Measurements from ENCODE around the gene CTTN. TPM values are rescaled to one million over a fixed set of nuclear protein-coding genes. Genes with fewer than 3 reads are reported as not detected.

The CTTN gene
- total RNA-seq, 1 donor, result 406 TPM

DNA sequence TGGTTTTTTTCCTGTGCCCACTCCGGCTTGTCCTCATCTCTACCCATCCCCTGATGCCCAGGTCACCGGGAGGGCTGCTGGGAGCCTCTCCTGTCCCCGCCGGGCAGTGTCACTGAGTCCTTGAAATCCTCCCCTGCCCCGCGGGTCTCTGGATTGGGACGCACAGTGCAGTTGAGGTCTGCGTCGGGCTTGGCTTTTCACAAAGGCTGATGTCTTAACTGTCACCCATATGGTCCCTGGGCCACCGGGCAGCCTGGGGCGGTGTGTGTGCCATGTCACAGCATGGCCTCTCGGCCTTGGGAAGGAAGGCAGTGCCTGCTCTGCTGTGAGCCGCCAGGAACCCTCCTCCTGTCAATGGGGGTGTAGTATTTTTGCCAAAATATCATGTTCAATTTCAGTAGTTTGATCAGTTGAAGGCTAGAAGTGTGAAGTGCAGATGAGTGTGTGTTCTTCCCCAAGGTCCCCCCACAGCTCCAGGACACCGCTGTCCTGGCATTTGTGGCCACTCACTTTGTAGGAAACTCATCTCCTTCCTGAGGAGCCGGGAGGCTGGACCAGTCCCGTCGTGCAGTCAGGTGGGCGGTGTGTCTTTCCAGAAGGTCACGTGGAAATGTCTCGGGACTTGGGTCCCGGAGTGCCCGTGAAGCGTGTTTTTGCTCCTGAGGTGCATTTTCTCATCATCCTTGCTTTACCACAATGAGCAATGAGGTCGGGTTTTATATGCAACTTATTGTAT is 37.6 kb downstream of the CTTN start:
- no peak overlapping the region for H3K4me3 ChIP-seq (ENCODE audit: low read depth, low read length)

DNA sequence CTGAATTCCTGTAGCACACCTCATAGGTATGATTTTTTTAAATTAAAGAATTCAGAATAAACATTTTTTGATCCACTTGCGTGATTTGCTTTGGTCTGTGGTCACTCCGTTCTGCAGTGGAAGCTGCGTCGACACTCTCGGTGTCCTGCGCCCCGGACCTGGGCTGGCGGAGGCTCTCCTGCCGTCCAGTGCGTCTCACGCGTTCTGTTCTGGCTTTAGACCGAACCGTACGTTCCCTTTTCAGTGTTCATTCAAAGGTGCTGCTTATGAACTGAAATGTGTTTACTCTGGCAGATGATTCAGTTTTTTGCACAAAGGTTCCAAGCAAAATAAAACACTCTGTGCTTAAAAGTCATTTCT is 38.2 kb downstream of the CTTN start:
- DNase-seq (ENCODE audit: low read depth), result no peak

More for the DNA sequence above, 37.6 kb downstream of the CTTN start:
- TF ChIP-seq CTCF (IDR thresholded peaks at IDR 0.05; ENCODE audit: insufficient read depth, low read depth, low read length), result no peak
- DNase-seq (ENCODE audit: low read depth), result no peak

DNA sequence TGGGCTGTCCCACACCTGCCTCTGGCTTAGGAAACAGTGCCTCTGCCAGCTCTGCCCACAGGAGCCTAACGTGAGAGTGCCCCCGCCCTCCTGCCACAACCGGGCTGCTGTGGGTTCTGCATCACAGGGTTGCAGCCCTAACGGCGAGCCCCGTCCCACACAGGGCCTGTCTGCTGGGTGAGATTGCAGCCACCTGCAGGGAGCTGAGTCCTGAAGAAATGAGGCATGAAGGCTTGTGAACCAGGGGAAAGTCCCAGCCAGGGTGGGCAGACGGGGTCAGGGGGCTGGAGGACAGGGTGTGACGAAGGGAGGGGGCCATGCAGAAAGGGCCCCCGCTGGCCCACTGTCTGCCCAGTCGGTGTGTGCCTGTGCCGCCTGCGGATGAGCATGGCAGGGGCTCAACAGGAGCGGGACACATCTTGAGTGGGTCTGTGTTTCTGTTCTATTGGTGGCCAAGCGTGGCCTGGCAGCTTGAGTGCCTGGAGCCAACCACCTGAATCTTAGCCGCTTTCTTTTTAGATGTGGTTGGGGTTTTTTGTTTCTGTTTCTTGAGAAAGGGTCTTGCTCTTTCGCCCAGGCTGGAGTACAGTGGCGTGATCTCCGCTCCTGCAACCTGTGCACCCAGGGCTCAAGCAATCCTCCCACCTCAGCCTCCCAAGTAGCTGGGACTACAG is 38.9 kb downstream of the CTTN start:
- DNase-seq (ENCODE audit: low read depth), result no peak
- no peak overlapping the region for H3K4me3 ChIP-seq (ENCODE audit: low read depth, low read length)
- TF ChIP-seq CTCF (IDR thresholded peaks at IDR 0.05; ENCODE audit: insufficient read depth, low read depth, low read length), result no peak

More for the DNA sequence above, 38.2 kb downstream of the CTTN start:
- TF ChIP-seq CTCF (IDR thresholded peaks at IDR 0.05; ENCODE audit: insufficient read depth, low read depth, low read length), result no peak
- H3K4me3 ChIP-seq (ENCODE audit: low read depth, low read length), result no peak overlapping the region

- TF ChIP-seq CTCF (IDR thresholded peaks at IDR 0.05; ENCODE audit: insufficient read depth, low read depth, low read length), result no peak
- H3K4me3 ChIP-seq (ENCODE audit: low read depth, low read length), result no peak overlapping the region
- no peak for DNase-seq (ENCODE audit: low read depth)
These were observed 41.9 kb downstream of the CTTN start for GRCh38 chr11:70440206-70440605.

GRCh38 chr11:70443773-70444030 is 45.4 kb downstream of the CTTN start:
- TF ChIP-seq CTCF (IDR thresholded peaks at IDR 0.05; ENCODE audit: insufficient read depth, low read depth, low read length), result no peak
- DNase-seq (ENCODE audit: low read depth), result no peak
- H3K4me3 ChIP-seq (ENCODE audit: low read depth, low read length), result no peak overlapping the region

- DNase-seq (ENCODE audit: low read depth), result no peak
- TF ChIP-seq CTCF (IDR thresholded peaks at IDR 0.05; ENCODE audit: insufficient read depth, low read depth, low read length), result no peak
- H3K4me3 ChIP-seq (ENCODE audit: low read depth, low read length), result no peak overlapping the region
These were observed 46.8 kb downstream of the CTTN start for GRCh38 chr11:70445091-70445490.

GRCh38 chr11:70445605-70446004 is 47.3 kb downstream of the CTTN start:
- no peak for TF ChIP-seq CTCF (IDR thresholded peaks at IDR 0.05; ENCODE audit: insufficient read depth, low read depth, low read length)
- no peak overlapping the region for H3K4me3 ChIP-seq (ENCODE audit: low read depth, low read length)
- DNase-seq (ENCODE audit: low read depth), result no peak
